ENCODE results near the gene SPTB.
A peak's percentile ranks its signal among the peaks of the same experiment; 100 is the strongest.

The SPTB gene

GRCh38 chr14:64816221-64816783, 63.4 kb downstream of the SPTB start:
- no peak for DNase-seq (ENCODE audit: low read depth)
- H3K4me3 ChIP-seq (replicated peaks; ENCODE audit: low read depth, low read length): no peak overlapping the region
- no peak for TF ChIP-seq CTCF (IDR thresholded peaks at IDR 0.05; ENCODE audit: low read length, missing control alignments)

- no peak for DNase-seq (ENCODE audit: low read depth)
- TF ChIP-seq CTCF (IDR thresholded peaks at IDR 0.05; ENCODE audit: low read length, missing control alignments): no peak
- no peak overlapping the region for H3K4me3 ChIP-seq (replicated peaks; ENCODE audit: low read depth, low read length)
These were observed 64.5 kb downstream of the SPTB start for GRCh38 chr14:64815257-64815656.

- no peak overlapping the region for H3K4me3 ChIP-seq (replicated peaks; ENCODE audit: low read depth, low read length)
- TF ChIP-seq CTCF (IDR thresholded peaks at IDR 0.05; ENCODE audit: low read length, missing control alignments): no peak
- no peak for DNase-seq (ENCODE audit: low read depth)
These were observed 67.3 kb downstream of the SPTB start for GRCh38 chr14:64812412-64812811.

GRCh38 chr14:64811676-64812075, 68.0 kb downstream of the SPTB start:
- no peak for TF ChIP-seq CTCF (IDR thresholded peaks at IDR 0.05; ENCODE audit: low read length, missing control alignments)
- DNase-seq (ENCODE audit: low read depth): peak; percentile 21
- H3K4me3 ChIP-seq (replicated peaks; ENCODE audit: low read depth, low read length): no peak overlapping the region

- no peak overlapping the region for H3K4me3 ChIP-seq (replicated peaks; ENCODE audit: low read depth, low read length)
- TF ChIP-seq CTCF (IDR thresholded peaks at IDR 0.05; ENCODE audit: low read length, missing control alignments): no peak
These were observed 71.3 kb downstream of the SPTB start for GRCh38 chr14:64808449-64808848.

GRCh38 chr14:64807551-64807950, 72.2 kb downstream of the SPTB start:
- DNase-seq (ENCODE audit: low read depth): no peak
- no peak overlapping the region for H3K4me3 ChIP-seq (replicated peaks; ENCODE audit: low read depth, low read length)
- no peak for TF ChIP-seq CTCF (IDR thresholded peaks at IDR 0.05; ENCODE audit: low read length, missing control alignments)

More at GRCh38 chr14:64808449-64808848, 71.3 kb downstream of the SPTB start:
- no peak for DNase-seq (ENCODE audit: low read depth)

- DNase-seq (ENCODE audit: low read depth): no peak
- no peak for TF ChIP-seq CTCF (IDR thresholded peaks at IDR 0.05; ENCODE audit: low read length, missing control alignments)
- no peak overlapping the region for H3K4me3 ChIP-seq (replicated peaks; ENCODE audit: low read depth, low read length)
These were observed 72.7 kb downstream of the SPTB start for GRCh38 chr14:64806862-64807495.

All from fibroblast of pulmonary artery (primary cell).